Activated T-cell treated with anti-CD3 and anti-CD28 coated beads, Interleukin-2, amount 50 U/mL, for 4 hours (primary cell): ENCODE measurements around the gene TLR9. TPM values are rescaled to one million over a fixed set of nuclear protein-coding genes. Genes with fewer than 3 reads are reported as not detected.
"Not testable (repeated sequence)": the region's sequence is repeated elsewhere in the genome, so short reads cannot be mapped to it uniquely, and the experiment has no call there.

Experiments
- ATAC-seq, 2 donors: fragments of 200-7000 bp; cut with Tn5 transposase; one replicate each; pipeline ENCODE4 v1.10.0; 2021
- DNase-seq: peaks from one replicate; pipeline ENCODE4 v3.0.0-alpha.2; 2020
- H3K27me3 Mint-ChIP-seq: one replicate; pipeline ENCODE4 v1.8.0; 2021; ENCODE audit warnings: low read depth, mixed read lengths
- H3K36me3 Mint-ChIP-seq: one replicate; pipeline ENCODE4 v1.8.0; 2022; ENCODE audit warnings: mixed read lengths; ENCODE audit not compliant: insufficient read depth
- H3K4me1 Mint-ChIP-seq: one replicate; pipeline ENCODE4 v1.8.0; 2021; ENCODE audit warnings: low read depth, mixed read lengths
- H3K4me3 Mint-ChIP-seq: one replicate; pipeline ENCODE4 v1.8.0; 2021; ENCODE audit warnings: mild to moderate bottlenecking, moderate library complexity, mixed read lengths
- H3K9me3 Mint-ChIP-seq: one replicate; pipeline ENCODE4 v1.8.0; 2021; ENCODE audit warnings: mixed read lengths
- total RNA-seq, 3 donors: library from RNA; stranded (reverse); gene quantifications; one replicate each; pipeline ENCODE4 v1.2.1, GENCODE V29; 2021

TLR9 gene
- total RNA-seq, 3 donors from 2014 or later: 0.18 TPM; not detected in 2

DNA sequence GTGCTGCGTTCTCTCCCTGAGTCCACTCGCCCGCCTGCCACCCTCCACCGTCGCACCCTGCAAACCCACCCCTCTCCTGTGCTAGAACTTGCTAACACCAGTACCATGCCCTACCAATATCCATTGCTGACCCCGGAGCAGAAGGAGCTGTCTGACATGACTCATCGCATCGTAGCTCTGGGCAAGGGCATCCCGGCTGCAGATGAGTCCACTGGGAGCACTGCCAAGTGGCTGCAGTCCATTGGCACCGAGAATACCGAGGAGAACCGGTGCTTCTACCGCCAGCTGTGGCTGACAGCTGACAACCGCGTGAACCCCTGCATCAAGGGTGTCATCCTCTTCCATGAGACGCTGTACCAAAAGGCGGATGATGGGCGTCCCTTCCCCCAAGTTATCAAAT, 32.4 kb downstream of the TLR9 start:
- Mint-ChIP-seq H3K4me3 (no peak overlapping the region), H3K36me3 (no peaks in the 10 kb centered on the region)
- ATAC-seq: no peak

DNA sequence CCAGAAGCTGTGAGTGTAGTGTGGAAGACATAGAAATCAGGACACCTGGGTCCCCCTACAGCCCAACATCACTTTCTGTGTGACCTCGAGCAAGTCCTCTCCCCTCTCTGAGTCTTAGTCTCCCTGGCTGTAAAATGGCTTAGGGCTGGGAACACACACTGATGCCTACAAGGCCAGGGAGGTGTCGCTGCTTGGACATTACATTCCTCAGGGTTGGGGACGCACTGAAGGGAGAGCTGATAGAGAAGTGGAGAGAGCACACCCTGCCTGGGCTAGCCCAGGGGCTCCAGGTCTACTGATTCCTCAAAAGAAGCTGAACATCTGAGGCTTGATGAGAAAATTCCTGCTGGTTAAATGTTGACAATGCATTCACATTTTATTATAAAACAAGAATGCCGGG, 33.8 kb downstream of the TLR9 start:
- Mint-ChIP-seq H3K9me3 (no peaks in the 10 kb centered on the region), H3K36me3 (no peaks in the 10 kb centered on the region), H3K4me3 (no peak overlapping the region), H3K27me3 (no peaks in the 10 kb centered on the region), H3K4me1 (peaks cover 3% of the 10 kb centered on the region)
- ATAC-seq (no peak), DNase-seq (no peak)

More for the DNA sequence above, 32.4 kb downstream of the TLR9 start:
- Mint-ChIP-seq H3K4me1 (peaks cover 14% of the 10 kb centered on the region), H3K9me3 (no peaks in the 10 kb centered on the region), H3K27me3 (no peaks in the 10 kb centered on the region)
- DNase-seq: no peak

DNA sequence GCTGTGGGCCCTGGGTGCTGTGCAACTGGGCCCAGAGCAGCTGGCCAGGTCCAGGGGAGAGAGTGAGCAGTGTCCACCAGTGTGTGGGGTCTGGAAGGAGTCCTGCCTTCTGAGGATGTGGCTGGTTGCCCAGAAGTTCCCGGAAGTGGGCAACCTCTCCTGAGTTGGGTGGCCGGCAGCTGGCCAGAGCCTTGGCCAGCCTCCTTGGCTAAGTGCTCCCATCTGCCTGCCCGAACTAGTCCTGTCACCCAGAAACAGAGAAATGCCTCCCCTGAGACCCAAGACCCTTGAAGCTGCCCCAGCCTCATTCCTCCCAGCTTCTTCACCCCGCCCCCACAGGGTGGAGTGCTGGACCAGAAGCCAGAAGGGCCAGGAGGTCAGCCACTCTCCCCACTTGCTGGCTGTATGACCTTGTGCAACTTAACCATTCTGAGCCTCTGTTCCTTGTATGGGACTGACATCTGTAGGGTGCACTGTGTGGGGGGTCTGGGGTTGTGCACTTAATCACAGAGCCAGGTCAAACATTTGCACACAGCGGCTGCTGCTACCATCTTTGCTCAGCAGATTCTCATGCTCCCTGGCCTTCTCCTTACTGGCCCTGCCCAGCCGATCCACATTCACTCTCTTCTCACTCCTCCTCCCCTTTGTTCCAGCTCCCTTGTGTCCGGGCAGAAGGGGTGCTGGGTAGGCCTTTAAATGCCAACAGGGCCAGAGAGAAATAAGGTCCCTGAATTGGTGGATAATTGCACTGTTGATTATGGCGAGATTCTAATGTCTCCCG, 35.0 kb downstream of the TLR9 start:
- DNase-seq (no peak), ATAC-seq (no peak)
- no peaks in the 10 kb centered on the region for H3K36me3 Mint-ChIP-seq
- H3K4me1 Mint-ChIP-seq: peaks cover 3% of the 10 kb centered on the region
- no peaks in the 10 kb centered on the region for H3K9me3 Mint-ChIP-seq
- H3K4me3 Mint-ChIP-seq: no peak overlapping the region
- no peaks in the 10 kb centered on the region for H3K27me3 Mint-ChIP-seq

DNA sequence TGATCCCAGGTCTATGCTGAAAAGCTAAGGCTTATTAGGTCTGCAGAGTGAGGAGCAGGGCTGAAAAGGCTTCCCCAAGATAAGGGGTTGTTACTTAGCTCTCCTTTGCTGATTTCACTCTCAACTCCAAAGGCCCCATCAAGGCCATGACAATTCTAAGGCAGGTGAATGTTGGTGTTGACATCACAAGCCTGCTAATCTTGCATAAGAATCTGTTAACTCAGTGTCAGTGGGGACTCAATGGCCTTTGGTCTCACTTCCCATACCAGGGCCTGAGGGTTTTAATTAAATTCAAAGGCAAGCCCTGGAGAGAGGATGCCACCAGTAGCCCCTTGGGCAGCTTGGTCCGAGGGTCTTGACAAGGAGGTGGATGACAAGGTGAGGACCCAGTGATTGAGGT, 36.9 kb downstream of the TLR9 start:
- DNase-seq (no peak), ATAC-seq (no peak)
- H3K4me3 Mint-ChIP-seq: no peak overlapping the region
- peaks cover 3% of the 10 kb centered on the region for H3K4me1 Mint-ChIP-seq
- no peaks in the 10 kb centered on the region for H3K36me3 Mint-ChIP-seq
- H3K9me3 Mint-ChIP-seq: no peaks in the 10 kb centered on the region
- no peaks in the 10 kb centered on the region for H3K27me3 Mint-ChIP-seq

DNA sequence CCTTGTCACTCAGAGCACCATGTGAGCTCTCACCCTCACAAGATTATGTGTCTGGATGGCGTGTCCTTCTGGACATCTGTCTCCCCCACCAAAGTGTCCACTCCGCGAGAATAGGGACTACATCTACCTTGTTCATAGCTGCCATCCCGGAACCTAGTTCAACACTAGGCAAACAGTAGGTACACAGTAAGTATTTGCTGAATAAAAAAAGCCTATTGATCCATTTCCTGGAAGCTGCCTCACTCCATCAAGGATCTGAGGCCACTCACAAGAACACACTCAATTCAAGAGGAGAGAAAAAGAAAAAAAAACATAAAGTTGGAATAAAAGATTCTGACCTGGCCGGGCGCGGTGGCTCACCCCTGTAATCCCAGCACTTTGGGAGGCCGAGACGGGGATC, 38.7 kb downstream of the TLR9 start:
- H3K36me3 Mint-ChIP-seq: no peaks in the 10 kb centered on the region
- H3K27me3 Mint-ChIP-seq: no peaks in the 10 kb centered on the region
- DNase-seq (no peak), ATAC-seq (no peak)
- H3K9me3 Mint-ChIP-seq: no peaks in the 10 kb centered on the region
- peaks cover 10% of the 10 kb centered on the region for H3K4me1 Mint-ChIP-seq
- no peak overlapping the region for H3K4me3 Mint-ChIP-seq

DNA sequence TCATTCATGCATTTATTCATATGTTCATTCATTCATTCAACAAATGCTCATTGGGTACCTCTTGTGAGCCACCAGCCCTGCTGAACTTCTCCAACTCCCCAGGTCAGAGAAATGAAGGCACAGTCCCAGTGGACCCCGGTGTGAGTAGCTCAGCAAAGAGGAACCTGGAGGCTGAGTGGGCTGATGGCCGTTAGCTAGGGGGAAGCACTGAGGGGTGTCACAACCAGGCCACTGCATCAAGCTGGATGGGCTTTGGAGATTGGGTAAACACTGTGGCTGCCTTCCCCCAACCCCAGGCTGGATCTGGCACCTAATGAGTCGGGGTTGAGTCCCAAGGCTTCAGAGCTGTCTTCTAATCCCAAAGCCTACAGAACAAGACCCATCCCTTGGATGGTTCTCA, 39.6 kb downstream of the TLR9 start:
- H3K36me3 Mint-ChIP-seq: no peaks in the 10 kb centered on the region
- H3K27me3 Mint-ChIP-seq: no peaks in the 10 kb centered on the region
- ATAC-seq (no peak), DNase-seq (no peak)
- H3K4me1 Mint-ChIP-seq: peaks cover 10% of the 10 kb centered on the region
- no peak overlapping the region for H3K4me3 Mint-ChIP-seq
- H3K9me3 Mint-ChIP-seq: no peaks in the 10 kb centered on the region

DNA sequence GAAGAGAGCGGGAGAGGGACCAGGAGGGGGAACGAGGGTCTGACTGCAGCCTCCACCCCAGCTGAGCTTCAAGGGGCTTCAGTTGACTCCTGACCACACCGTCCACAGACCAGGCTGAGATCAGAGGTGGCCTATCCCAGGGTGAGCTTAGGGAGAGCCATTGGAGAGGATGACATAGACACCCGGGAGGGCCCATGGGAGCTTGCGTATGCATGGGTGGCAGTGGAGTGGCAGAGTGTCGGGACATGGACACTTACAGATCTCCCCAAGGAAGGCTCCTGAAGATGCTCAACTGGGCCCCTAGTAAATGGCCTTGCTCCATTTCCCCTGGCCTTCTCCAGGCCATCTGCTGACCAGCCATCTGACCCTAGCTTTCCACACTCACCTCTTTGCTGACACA, 40.1 kb downstream of the TLR9 start:
- DNase-seq (no peak), ATAC-seq (no peak)
- H3K4me3 Mint-ChIP-seq: no peak overlapping the region
- H3K4me1 Mint-ChIP-seq: peaks cover 10% of the 10 kb centered on the region
- H3K27me3 Mint-ChIP-seq: no peaks in the 10 kb centered on the region
- no peaks in the 10 kb centered on the region for H3K36me3 Mint-ChIP-seq
- H3K9me3 Mint-ChIP-seq: no peaks in the 10 kb centered on the region

DNA sequence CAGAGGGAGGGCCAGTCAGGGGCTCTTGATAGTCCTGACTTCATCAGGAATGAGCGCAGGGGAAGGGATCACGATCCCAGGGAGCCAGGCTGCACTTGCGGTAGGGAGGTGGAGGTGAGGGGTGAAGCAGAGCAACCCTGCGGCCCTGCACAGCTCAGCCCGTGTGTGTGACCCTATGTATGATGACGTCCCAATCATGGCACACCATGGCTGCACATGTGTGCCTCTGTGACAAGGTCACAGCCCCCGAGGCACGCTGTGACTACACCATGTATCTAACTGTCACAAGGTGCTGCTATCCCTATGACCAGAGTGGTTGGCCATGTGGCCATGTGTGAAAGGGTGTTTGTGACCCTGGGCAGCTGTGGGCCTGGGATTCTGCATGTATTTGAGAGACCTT, 40.8 kb downstream of the TLR9 start:
- Mint-ChIP-seq H3K27me3 (no peaks in the 10 kb centered on the region), H3K36me3 (no peaks in the 10 kb centered on the region), H3K9me3 (no peaks in the 10 kb centered on the region), H3K4me1 (peaks cover 10% of the 10 kb centered on the region), H3K4me3 (no peak overlapping the region)
- no peak for ATAC-seq
- DNase-seq: no peak

DNA sequence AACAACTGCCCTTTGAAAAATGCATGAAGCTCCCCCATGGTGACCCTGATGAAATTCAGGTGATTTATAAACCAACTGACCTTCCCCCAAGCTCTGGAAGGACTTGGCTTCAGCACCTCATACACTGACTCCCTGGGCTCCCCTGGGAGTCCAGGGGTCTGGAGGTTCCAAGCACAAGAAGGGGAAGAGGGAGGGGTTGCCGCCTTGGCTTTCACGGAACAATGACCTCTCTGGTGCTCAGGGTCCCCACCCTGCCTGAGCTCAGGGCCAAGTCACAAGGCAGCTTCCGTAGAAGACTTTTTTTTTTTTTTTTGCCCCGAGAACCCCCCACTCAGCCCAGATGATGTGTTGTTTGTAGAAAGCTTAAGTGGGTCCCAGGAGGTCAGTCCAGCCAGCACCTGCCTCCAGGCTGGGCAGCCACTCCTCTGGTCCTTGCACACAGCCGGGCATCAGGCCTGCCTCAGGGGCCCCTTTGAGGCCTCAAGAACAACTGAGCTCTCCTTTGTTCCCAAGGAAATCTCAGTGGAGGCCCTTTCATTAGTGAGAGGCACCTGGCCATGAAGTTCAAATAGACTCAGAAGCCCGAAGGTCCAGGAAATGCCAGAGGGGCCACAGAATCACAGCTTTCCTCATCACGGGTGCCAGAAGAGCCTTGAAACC, 41.5 kb downstream of the TLR9 start:
- no peak for DNase-seq
- H3K4me1 Mint-ChIP-seq: peaks cover 9% of the 10 kb centered on the region
- no peak for ATAC-seq
- no peaks in the 10 kb centered on the region for H3K9me3 Mint-ChIP-seq
- H3K4me3 Mint-ChIP-seq: no peak overlapping the region
- no peaks in the 10 kb centered on the region for H3K27me3 Mint-ChIP-seq
- no peaks in the 10 kb centered on the region for H3K36me3 Mint-ChIP-seq

DNA sequence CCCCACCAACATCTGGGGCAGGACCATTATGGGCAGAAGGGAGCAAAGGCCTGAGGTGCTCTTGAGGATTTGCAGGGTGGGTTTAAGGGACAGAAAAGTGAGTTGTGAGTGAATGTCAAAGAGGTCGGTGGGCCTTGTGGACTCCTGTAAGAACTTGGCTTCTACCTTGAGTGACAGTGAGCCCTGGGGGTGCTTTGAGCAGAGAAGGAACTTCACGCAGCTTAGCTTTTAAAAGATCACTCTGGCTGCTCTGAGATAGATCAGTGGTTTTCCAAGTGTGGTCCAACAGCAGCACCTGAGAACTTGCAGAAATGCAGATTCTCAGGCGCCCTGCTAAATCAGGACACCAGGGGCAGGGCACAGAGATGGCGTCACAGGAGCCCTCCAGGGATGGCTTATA, 42.8 kb downstream of the TLR9 start:
- H3K4me1 Mint-ChIP-seq: peaks cover 7% of the 10 kb centered on the region
- no peaks in the 10 kb centered on the region for H3K9me3 Mint-ChIP-seq
- no peak overlapping the region for H3K4me3 Mint-ChIP-seq
- H3K36me3 Mint-ChIP-seq: no peaks in the 10 kb centered on the region
- no peaks in the 10 kb centered on the region for H3K27me3 Mint-ChIP-seq
- ATAC-seq: no peak
- no peak for DNase-seq

DNA sequence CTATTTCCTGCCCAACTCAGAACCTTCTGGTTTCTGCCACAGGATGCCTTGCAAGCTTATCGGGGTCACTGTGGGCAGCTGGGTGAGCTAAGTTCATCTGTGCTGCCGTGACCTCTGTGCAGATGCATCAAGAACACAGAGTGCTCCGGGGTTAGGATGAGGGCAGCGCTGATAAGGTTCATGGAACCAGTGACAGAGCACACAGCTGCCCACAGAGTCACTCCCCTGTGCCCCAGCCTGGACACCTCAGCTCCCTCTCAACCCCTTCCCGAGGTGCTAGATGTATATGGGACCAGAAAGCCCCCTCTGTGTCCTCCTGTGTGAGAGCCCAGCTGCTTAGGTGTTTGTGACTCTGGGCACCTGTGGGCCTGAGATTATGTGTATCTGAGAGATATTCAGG, 43.2 kb downstream of the TLR9 start:
- H3K36me3 Mint-ChIP-seq: no peaks in the 10 kb centered on the region
- H3K9me3 Mint-ChIP-seq: no peaks in the 10 kb centered on the region
- H3K4me1 Mint-ChIP-seq: peaks cover 7% of the 10 kb centered on the region
- ATAC-seq: peak in 1 of 2 donors; percentile 25
- no peak for DNase-seq
- H3K27me3 Mint-ChIP-seq: no peaks in the 10 kb centered on the region
- no peak overlapping the region for H3K4me3 Mint-ChIP-seq

DNA sequence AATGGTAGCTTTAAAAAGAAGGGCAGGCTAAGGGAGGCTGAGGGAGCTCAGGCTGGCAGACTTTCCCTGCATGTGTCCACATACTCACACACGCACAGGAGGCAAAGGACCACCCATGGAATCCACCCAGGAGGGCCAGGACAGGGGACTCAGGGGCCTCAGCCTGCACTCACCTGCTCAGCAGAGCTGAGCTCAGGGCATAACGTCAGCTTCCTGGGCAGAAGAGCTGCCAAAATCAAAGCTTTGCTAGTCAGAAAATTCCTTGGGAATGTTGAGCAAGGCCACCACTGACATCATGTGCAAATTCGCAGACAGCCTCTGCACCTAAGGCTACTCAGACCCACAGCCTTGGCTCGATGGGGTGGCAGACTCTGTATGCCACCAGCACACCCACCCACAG, 43.9 kb downstream of the TLR9 start:
- Mint-ChIP-seq H3K27me3 (no peaks in the 10 kb centered on the region), H3K9me3 (no peaks in the 10 kb centered on the region), H3K4me1 (peaks cover 7% of the 10 kb centered on the region), H3K36me3 (no peaks in the 10 kb centered on the region), H3K4me3 (no peak overlapping the region)
- DNase-seq (no peak), ATAC-seq (no peak)

DNA sequence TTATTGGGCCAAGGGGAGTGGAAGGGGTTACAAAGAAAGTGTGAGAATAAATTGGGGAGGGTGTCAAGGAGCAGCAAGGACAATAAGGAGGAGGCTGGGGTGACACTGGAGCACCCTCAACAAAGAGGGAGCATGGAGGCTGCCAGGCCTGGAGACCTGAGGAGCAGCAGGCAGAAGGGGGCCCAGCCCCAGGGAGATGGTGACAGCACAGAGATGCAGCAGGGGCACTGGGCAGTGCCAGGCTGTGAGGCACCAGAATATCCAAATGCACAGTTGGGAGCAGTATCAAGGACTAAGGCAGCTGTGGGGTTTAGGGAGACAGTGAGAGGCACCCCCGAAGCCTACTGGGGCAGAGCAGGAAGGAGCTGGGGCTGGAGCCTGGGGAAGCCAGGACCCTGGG, 46.9 kb downstream of the TLR9 start:
- H3K4me1 Mint-ChIP-seq: peaks cover 7% of the 10 kb centered on the region
- ATAC-seq: no peak
- no peaks in the 10 kb centered on the region for H3K27me3 Mint-ChIP-seq
- no peaks in the 10 kb centered on the region for H3K36me3 Mint-ChIP-seq
- H3K4me3 Mint-ChIP-seq: no peak overlapping the region
- no peak for DNase-seq
- H3K9me3 Mint-ChIP-seq: no peaks in the 10 kb centered on the region

DNA sequence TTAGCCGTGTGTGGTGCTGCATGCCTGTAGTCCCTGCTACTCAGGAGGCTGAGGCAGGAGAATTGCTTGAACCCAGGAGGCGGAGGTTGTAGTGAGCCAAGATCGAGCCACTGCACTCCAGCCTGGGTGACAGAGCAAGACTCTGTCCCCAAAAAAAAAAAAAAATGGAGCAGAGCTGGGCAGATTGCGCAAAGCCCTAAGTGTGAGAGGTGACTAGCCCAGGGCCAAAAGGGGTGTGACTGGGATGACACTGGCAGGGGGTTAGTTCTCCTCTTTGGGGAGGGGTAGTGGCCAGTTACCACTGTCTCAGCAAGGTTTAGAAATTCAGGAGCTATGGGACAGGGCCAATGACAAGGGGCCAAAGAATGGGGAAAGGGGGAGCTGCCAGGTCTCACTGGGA, 47.3 kb downstream of the TLR9 start:
- H3K4me1 Mint-ChIP-seq: not testable (repeated sequence)

DNA sequence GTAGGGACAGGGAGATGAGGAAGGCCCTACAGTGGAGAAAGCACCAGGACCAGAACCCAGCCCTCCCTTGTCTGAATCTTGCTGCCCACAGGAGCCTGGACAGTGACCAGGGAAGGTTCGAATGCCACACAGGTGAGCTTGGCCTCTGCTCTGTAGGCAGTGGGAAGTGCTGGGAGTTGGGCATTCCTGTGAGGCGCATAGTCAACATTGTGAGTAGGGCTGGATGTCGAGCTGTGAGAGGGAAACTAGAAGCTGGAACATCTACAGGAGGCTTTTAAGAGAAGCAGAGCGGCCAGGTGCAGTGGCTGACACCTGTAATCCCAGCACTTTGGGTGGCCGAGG, 47.8 kb downstream of the TLR9 start:
- Mint-ChIP-seq H3K4me3 (no peak overlapping the region), H3K9me3 (no peaks in the 10 kb centered on the region), H3K27me3 (no peaks in the 10 kb centered on the region), H3K36me3 (no peaks in the 10 kb centered on the region), H3K4me1 (peaks cover 5% of the 10 kb centered on the region)
- ATAC-seq (no peak), DNase-seq (no peak)

More for the DNA sequence above, 47.3 kb downstream of the TLR9 start:
- not testable (repeated sequence) for H3K4me3 Mint-ChIP-seq, DNase-seq, H3K9me3 Mint-ChIP-seq, ATAC-seq, H3K27me3 Mint-ChIP-seq, H3K36me3 Mint-ChIP-seq
